K562 (cell line): ENCODE data around the gene TTLL3. TPM values are rescaled to one million over a fixed set of nuclear protein-coding genes. Genes with fewer than 3 reads are reported as not detected.
A peak's percentile ranks its signal among the peaks of the same experiment; 100 is the strongest.
"Not testable (repeated sequence)": the region's sequence is repeated elsewhere in the genome, so short reads cannot be mapped to it uniquely, and the experiment has no call there.

Source experiments
- ATAC-seq: fragments of 200-7000 bp; cut with Tn5 transposase; 3 replicates; pipeline ENCODE4 v1.9.1; 2020; ENCODE audit warnings: moderate library complexity
- BruUV-seq: library from RNA; stranded (reverse); fragments of 400-500 nt; replicated peaks from 2 replicates; lab custom pipeline; 2021; lab: Mats Ljungman, UMichigan
- CTCF ChIA-PET: fragments of 300-600 bp; formaldehyde crosslinking; extraction: SDS; loops from one replicate; lab custom pipeline; 2021; ENCODE audit warnings: low intra/inter-chr PET ratio; lab: Yijun Ruan, JAX
- POLR2A ChIA-PET: fragments of 300-600, 350-650 bp; sonication (Branson Sonifier 250); formaldehyde crosslinking; extraction: SDS; loops from one replicate; lab custom pipeline; 2021; ENCODE audit warnings: antibody characterized with exemption, inconsistent platforms; lab: Yijun Ruan, JAX
- DNase-seq, 4 experiments: peaks; one replicate each; pipeline versions ENCODE4 v3.0.0 to v3.0.0-alpha.2; 2011 to 2018; ENCODE audit warnings: low spot score in 3 of 4, mixed read lengths in 3 of 4; ENCODE audit errors: extremely low read depth in 1 of 4
- FAIRE-seq: peaks from 2 replicates; lab custom pipeline; 2011; peaks lifted over from hg19 to GRCh38; lab: Jason Lieb, UNC
- H2AFZ ChIP-seq: 2 replicates; pipeline ENCODE4 v1.6.0; 2011; ENCODE audit warnings: low read depth, low read length, control low read depth, inconsistent platforms
- H3K27ac ChIP-seq: fragments of 200-600 bp; 3 replicates; pipeline ENCODE4 v1.8.0; 2011; ENCODE audit warnings: low read depth, mild to moderate bottlenecking, control low read depth, inconsistent platforms, low read length, moderate library complexity, mixed read lengths; ENCODE audit errors: extremely low read depth
- H3K27me3 ChIP-seq, 2 experiments: fragments of 300-600 bp in 1 of 2; 2 replicates in 1 of 2; 3 replicates in 1 of 2; pipeline versions ENCODE4 v1.6.0 to v1.8.0; 2011; ENCODE audit warnings: inconsistent platforms in 2 of 2, low read length in 2 of 2, mild to moderate bottlenecking in 1 of 2, mixed read lengths in 1 of 2, moderate library complexity in 1 of 2; ENCODE audit not compliant: control insufficient read depth in 2 of 2, insufficient read depth in 2 of 2
- H3K36me3 ChIP-seq: fragments of 300-600 bp; 3 replicates; pipeline ENCODE4 v1.8.0; 2011; ENCODE audit warnings: mild to moderate bottlenecking, low read length, inconsistent platforms; ENCODE audit not compliant: control insufficient read depth, insufficient read depth
- H3K4me1 ChIP-seq, 2 experiments: fragments of 200-600 bp in 1 of 2; replicated peaks in 1 of 2; 2 replicates in 1 of 2; 3 replicates in 1 of 2; pipeline versions ENCODE4 v1.5.1 to v1.8.0; 2011; ENCODE audit warnings: inconsistent platforms in 2 of 2, low read length in 2 of 2, mild to moderate bottlenecking in 1 of 2, mixed read lengths in 1 of 2, moderate library complexity in 1 of 2; ENCODE audit not compliant: control insufficient read depth in 2 of 2, insufficient read depth in 2 of 2
- H3K4me2 ChIP-seq: 2 replicates; pipeline ENCODE4 v1.6.1; 2011; ENCODE audit warnings: low read length, control low read depth, inconsistent platforms, mixed read lengths; ENCODE audit not compliant: insufficient read depth
- H3K4me3 ChIP-seq: fragments of 200-600 bp; sonication (generic), shearing (Covaris generic); 2 replicates; pipeline ENCODE4 v1.5.1; 2016; ENCODE audit warnings: control low read depth, inconsistent platforms
- H3K79me2 ChIP-seq: fragments of 200-600 bp; 3 replicates; pipeline ENCODE4 v1.8.0; 2011; ENCODE audit warnings: low read length, inconsistent platforms; ENCODE audit not compliant: control insufficient read depth, insufficient read depth
- H3K9ac ChIP-seq, 2 experiments: 2 replicates each; pipeline versions ENCODE4 v1.6.0 to v1.6.1; 2011; ENCODE audit warnings: low read depth in 2 of 2, low read length in 2 of 2, control low read depth in 1 of 2, inconsistent platforms in 1 of 2, mild to moderate bottlenecking in 1 of 2, mixed read lengths in 1 of 2; ENCODE audit not compliant: insufficient read depth in 1 of 2
- H3K9me1 ChIP-seq: one replicate; pipeline ENCODE4 v1.6.0; 2011; ENCODE audit warnings: inconsistent platforms, mild to moderate bottlenecking, low read length, moderate library complexity; ENCODE audit not compliant: control insufficient read depth, insufficient read depth
- H3K9me3 ChIP-seq: replicated peaks from 2 replicates; pipeline ENCODE4 v1.5.1; 2011; ENCODE audit warnings: low read depth, low read length, inconsistent platforms; ENCODE audit not compliant: control insufficient read depth, insufficient read depth
- H4K20me1 ChIP-seq: replicated peaks from 2 replicates; pipeline ENCODE4 v1.6.1; 2011; ENCODE audit warnings: low read length, inconsistent platforms, mixed read lengths; ENCODE audit not compliant: control insufficient read depth, insufficient read depth
- BCOR ChIP-seq: fragments of 450-650 bp; IDR thresholded peaks from 2 replicates; pipeline ENCODE4 v1.6.1; 2016
- BHLHE40 ChIP-seq: IDR thresholded peaks from 2 replicates; pipeline ENCODE4 v1.6.1; 2011; ENCODE audit warnings: low read length, improper control_type of control experiment
- FOSL1 ChIP-seq: fragments of 200-800 bp; sonication (Bioruptor generic); conservative IDR thresholded peaks from 2 replicates; pipeline ENCODE4 v1.6.1; 2016; ENCODE audit warnings: missing genetic modification characterization, missing compliant biosample characterization
- NFE2 ChIP-seq: IDR thresholded peaks from 2 replicates; pipeline ENCODE4 v1.6.1; 2014; ENCODE audit warnings: antibody characterized with exemption, low read depth
- PHF21A ChIP-seq: fragments of 450-650 bp; IDR thresholded peaks from 2 replicates; pipeline ENCODE4 v1.6.1; 2017; ENCODE audit warnings: low read depth, borderline replicate concordance
- RFX5 ChIP-seq: IDR thresholded peaks from 2 replicates; pipeline ENCODE4 v1.6.1; 2011; ENCODE audit warnings: low read depth, mild to moderate bottlenecking, improper control_type of control experiment, low read length
- SMARCE1 ChIP-seq: fragments of 450-650 bp; IDR thresholded peaks from 2 replicates; pipeline ENCODE4 v1.7.1; 2016; ENCODE audit warnings: mild to moderate bottlenecking
- SRSF1 ChIP-seq: fragments of 200-400 bp; formaldehyde crosslinking; IDR thresholded peaks from 2 replicates; pipeline ENCODE4 v1.6.1; 2017; ENCODE audit warnings: mild to moderate bottlenecking, low read depth, low read length, moderate library complexity
- ZNF316 ChIP-seq: fragments of 450-650 bp; IDR thresholded peaks from 2 replicates; pipeline ENCODE4 v1.6.1; 2016
- ZSCAN29 ChIP-seq: fragments of 450-650 bp; IDR thresholded peaks from 2 replicates; pipeline ENCODE4 v1.6.1; 2017
- WGBS: fragments of 100-300 bp; shearing (Covaris generic); methylation state at CpG from one replicate; pipeline ENCODE4 v1.1.6; 2016; ENCODE audit warnings: low coverage, mixed read lengths; ENCODE audit not compliant: insufficient coverage; ENCODE audit errors: missing lambda C conversion rate; 5-methylcytosine and 5-hydroxymethylcytosine counted together
- in situ Hi-C: fragments of 300-500 bp; cut with MboI; formaldehyde crosslinking; loops from 4 replicates; pipeline ENCODE4 v1.15.0; 2018; ENCODE audit warnings: inconsistent platforms, mixed read lengths
- intact Hi-C: fragments of 100-400 bp; cut with micrococcal nuclease; formaldehyde crosslinking; loops from 2 replicates; pipeline ENCODE4 v1.14.2; 2022
- polyA plus RNA-seq, 8 experiments: library from polyadenylated mRNA; depleted of rRNA in 4 of 8; stranded (reverse) in 5 of 8; unstranded in 3 of 8; fragments of >200 nt; fragmentation: Nextera tagmentation in 2 of 8; fragmentation: Illumina TruSeq in 1 of 8; extraction: Ambion mirVana in 2 of 8; extraction: Trizol in 1 of 8; gene quantifications; 2 replicates each; pipeline versions ENCODE4 v1.2.1 to v1.2.3, GENCODE V29; 2011 to 2014; ENCODE audit warnings: inconsistent platforms in 1 of 8, missing spikeins in 1 of 8
- total RNA-seq, 7 experiments: library from RNA; depleted of rRNA in 6 of 7; stranded (reverse); fragments of >200 nt in 6 of 7; fragmentation: Illumina TruSeq in 2 of 7; extraction: Trizol in 2 of 7; gene quantifications; 2 replicates each; pipeline versions ENCODE4 v1.2.1 to v1.2.3, GENCODE V29; 2011 to 2021; ENCODE audit warnings: low replicate concordance in 1 of 7

TTLL3 gene
- total and polyA plus RNA-seq, 9 of the 15 experiments (the other 6 are each of a cell fraction or from before 2014, with no cell fraction given): 8.9 to 106 (median 33.2) TPM

GRCh38 chr3:9870978-9871377 is 60.9 kb downstream of the TTLL3 start (continued):
- no peak for TF ChIP-seq RFX5
- peak; percentile 83 for TF ChIP-seq NFE2
- peak; percentile 62 for TF ChIP-seq SMARCE1
- peak; percentile 100 for TF ChIP-seq ZNF316

GRCh38 chr3:9872067-9872466 is 62.0 kb downstream of the TTLL3 start:
- peak; percentile 61 for TF ChIP-seq FOSL1
- TF ChIP-seq, all 486 proteins: peak for 1; not testable (repeated sequence) for 485
- FAIRE-seq, H3K4me2 ChIP-seq, ATAC-seq, H2AFZ ChIP-seq, H3K4me3 ChIP-seq, H3K9me3 ChIP-seq, H3K9me1 ChIP-seq, H3K4me1 ChIP-seq, DNase-seq, H3K9ac ChIP-seq, in situ Hi-C loops, H3K36me3 ChIP-seq, H3K27ac ChIP-seq, H3K27me3 ChIP-seq, intact Hi-C loops, CTCF ChIA-PET, BruUV-seq, H3K79me2 ChIP-seq, H4K20me1 ChIP-seq: not testable (repeated sequence)
- POLR2A ChIA-PET: interaction anchor here (1.0 kb wide), 1 partner anchor 12 kb away, joined by 4 read pairs; no protein-coding TSS in a partner anchor
- 85% methylated on average over 5 of the region's 5 CpGs for WGBS

- in situ Hi-C loops: no loop called here
- POLR2A ChIA-PET: interaction anchor here (1.6 kb wide), 1 partner anchor 9 kb away, joined by 4 read pairs; no protein-coding TSS in a partner anchor
- no peak for ATAC-seq
- Histone ChIP-seq H3K9me1 (no peaks in the 10 kb centered on the region), H3K27ac (no peak overlapping the region), H3K4me1 (peaks cover 9 to 14% of the 10 kb centered on the region in 2 experiments; a peak in 4 of 5 replicates), H3K27me3 (no peaks in the 10 kb centered on the region), H3K9ac (no peak overlapping the region), H3K4me3 (no peak overlapping the region), H3K36me3 (no peaks in the 10 kb centered on the region), H3K79me2 (no peaks in the 10 kb centered on the region), H2AFZ (peak overlapping the region; percentile 6; the same call in 1 of the 2 replicates), H3K9me3 (no peaks in the 10 kb centered on the region), H3K4me2 (no peak overlapping the region), H4K20me1 (no peaks in the 10 kb centered on the region)
- CTCF ChIA-PET: no interaction called here
- intact Hi-C loops: no loop called here
- BruUV-seq: no TSS peak
- DNase-seq: no peak
- TF ChIP-seq BHLHE40: no peak
- TF ChIP-seq PHF21A: no peak
- no peak for TF ChIP-seq BCOR
- TF ChIP-seq SRSF1: no peak
- TF ChIP-seq ZSCAN29: no peak
- FAIRE-seq: peak; percentile 19
These were observed 65.4 kb downstream of the TTLL3 start for GRCh38 chr3:9875448-9875847.
